GM12891 (cell line): ENCODE measurements around the gene SMIM41.
A peak's percentile ranks its signal among the peaks of the same experiment; 100 is the strongest.

Experiments used
- PAX5 ChIP-seq: IDR thresholded peaks from 2 replicates; pipeline ENCODE4 v1.6.1; 2011; ENCODE audit warnings: low read length, moderate library complexity, mild to moderate bottlenecking; ENCODE audit not compliant: insufficient read depth, severe bottlenecking
- POLR2A ChIP-seq: IDR thresholded peaks from 2 replicates; pipeline ENCODE4 v1.6.1; 2011; ENCODE audit warnings: low read depth, low read length, control low read depth
- POLR2AphosphoS5 ChIP-seq: IDR thresholded peaks from 2 replicates; pipeline ENCODE4 v1.6.1; 2011; ENCODE audit warnings: low read depth, low read length, control low read depth
- POU2F2 ChIP-seq: IDR thresholded peaks from 2 replicates; pipeline ENCODE4 v1.6.1; 2011; ENCODE audit warnings: low read depth, mild to moderate bottlenecking, control low read depth, low read length, moderate library complexity
- SPI1 ChIP-seq: IDR thresholded peaks from 2 replicates; pipeline ENCODE4 v1.6.1; 2011; ENCODE audit warnings: low read depth, low read length, control low read depth
- TAF1 ChIP-seq: IDR thresholded peaks from 2 replicates; pipeline ENCODE4 v1.6.1; 2011; ENCODE audit warnings: low read depth, low read length, control low read depth

GRCh38 chr12:52119398-52120254, 40.1 kb downstream of the SMIM41 start:
- TF ChIP-seq POLR2AphosphoS5 (no peak), POLR2A (no peak), TAF1 (no peak), PAX5 (no peak), POU2F2 (no peak), SPI1 (0 out of 2 replicates have a peak, but pooled peaks have one; percentile 13)
